HEK293 (cell line): ENCODE measurements around the gene RAD51.

Experiments used
- ZNF121 ChIP-seq: fragments of 450-650 bp; formaldehyde crosslinking; IDR thresholded peaks from 2 replicates; pipeline ENCODE4 v1.5.1; 2016; ENCODE audit warnings: missing biosample characterization, missing genetic modification characterization
- ZNF501 ChIP-seq: fragments of 450-650 bp; formaldehyde crosslinking; IDR thresholded peaks from 2 replicates; pipeline ENCODE4 v1.5.1; 2016; ENCODE audit warnings: missing biosample characterization, missing genetic modification characterization
- ZSCAN16 ChIP-seq: fragments of 450-650 bp; formaldehyde crosslinking; IDR thresholded peaks from 2 replicates; pipeline ENCODE4 v1.5.1; 2016; ENCODE audit warnings: missing biosample characterization, missing genetic modification characterization
- TF ChIP-seq, protein P1 (sequence below): fragments of 450-650 bp; formaldehyde crosslinking; IDR thresholded peaks from 2 replicates; pipeline ENCODE4 v1.5.1; 2016; ENCODE audit warnings: missing biosample characterization, missing genetic modification characterization
- TF ChIP-seq, protein P2 (sequence below): fragments of 450-650 bp; formaldehyde crosslinking; IDR thresholded peaks from 2 replicates; pipeline ENCODE4 v1.5.1; 2016; ENCODE audit warnings: missing biosample characterization, missing genetic modification characterization

DNA sequence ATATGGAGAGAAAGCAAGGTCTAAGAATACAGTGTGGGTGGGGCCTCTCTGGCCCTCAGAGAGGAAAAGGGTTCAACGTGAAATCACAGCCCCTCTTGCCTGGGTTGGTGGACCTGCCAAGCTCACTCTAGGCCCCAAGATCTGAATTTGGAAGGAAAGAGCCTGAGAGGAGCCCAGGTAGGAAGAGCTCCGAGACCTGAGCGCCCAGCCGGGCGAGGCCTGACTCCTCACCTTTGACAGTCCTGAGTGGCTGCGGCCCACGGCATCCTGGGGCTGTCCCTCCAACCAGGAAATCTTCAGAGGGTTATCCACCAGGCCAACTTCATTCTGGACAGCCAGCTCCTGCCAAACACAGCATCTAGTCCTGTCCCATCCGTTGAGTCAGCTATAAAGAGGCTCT is 78.5 kb downstream of the RAD51 start:
- TF ChIP-seq, protein P1, sequence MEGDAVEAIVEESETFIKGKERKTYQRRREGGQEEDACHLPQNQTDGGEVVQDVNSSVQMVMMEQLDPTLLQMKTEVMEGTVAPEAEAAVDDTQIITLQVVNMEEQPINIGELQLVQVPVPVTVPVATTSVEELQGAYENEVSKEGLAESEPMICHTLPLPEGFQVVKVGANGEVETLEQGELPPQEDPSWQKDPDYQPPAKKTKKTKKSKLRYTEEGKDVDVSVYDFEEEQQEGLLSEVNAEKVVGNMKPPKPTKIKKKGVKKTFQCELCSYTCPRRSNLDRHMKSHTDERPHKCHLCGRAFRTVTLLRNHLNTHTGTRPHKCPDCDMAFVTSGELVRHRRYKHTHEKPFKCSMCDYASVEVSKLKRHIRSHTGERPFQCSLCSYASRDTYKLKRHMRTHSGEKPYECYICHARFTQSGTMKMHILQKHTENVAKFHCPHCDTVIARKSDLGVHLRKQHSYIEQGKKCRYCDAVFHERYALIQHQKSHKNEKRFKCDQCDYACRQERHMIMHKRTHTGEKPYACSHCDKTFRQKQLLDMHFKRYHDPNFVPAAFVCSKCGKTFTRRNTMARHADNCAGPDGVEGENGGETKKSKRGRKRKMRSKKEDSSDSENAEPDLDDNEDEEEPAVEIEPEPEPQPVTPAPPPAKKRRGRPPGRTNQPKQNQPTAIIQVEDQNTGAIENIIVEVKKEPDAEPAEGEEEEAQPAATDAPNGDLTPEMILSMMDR = no peak
- TF ChIP-seq ZNF501 (no peak), ZNF121 (tag by site-specific recombination) (no peak), ZSCAN16 (no peak)
- TF ChIP-seq, protein P2, sequence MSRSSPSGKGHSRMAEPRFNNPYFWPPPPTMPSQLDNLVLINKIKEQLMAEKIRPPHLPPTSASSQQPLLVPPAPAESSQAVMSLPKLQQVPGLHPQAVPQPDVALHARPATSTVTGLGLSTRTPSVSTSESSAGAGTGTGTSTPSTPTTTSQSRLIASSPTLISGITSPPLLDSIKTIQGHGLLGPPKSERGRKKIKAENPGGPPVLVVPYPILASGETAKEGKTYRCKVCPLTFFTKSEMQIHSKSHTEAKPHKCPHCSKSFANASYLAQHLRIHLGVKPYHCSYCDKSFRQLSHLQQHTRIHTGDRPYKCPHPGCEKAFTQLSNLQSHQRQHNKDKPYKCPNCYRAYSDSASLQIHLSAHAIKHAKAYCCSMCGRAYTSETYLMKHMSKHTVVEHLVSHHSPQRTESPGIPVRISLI = no peak
